GM03348 (cell line): Measurements from ENCODE around the gene OR11A1.

Experiments used
- DNase-seq: peaks from one replicate; pipeline ENCODE4 v3.0.0; 2012; ENCODE audit warnings: low spot score

The OR11A1 gene

DNA sequence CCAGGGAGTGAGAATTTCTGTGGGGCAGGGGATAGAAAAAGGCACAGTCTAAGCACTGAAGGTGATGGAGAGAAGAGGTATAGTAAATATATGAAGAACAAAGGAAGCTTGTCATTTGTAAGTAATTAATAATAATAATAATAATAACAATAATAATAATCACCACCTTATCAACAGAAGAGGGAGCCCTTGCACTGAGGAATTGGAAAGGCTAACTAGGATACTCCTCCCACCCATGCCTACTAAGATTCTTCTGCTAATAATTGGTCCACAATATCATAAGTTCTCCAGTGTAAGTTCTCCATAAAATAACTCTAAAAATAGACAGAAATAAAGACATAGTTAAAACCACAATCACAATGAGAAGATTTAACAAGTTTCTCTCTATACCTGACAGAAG is 80.9 kb downstream of the OR11A1 start:
- DNase-seq: no peak
